Daoy (cell line): ENCODE results near the gene MMP1. TPM values are rescaled to one million over a fixed set of nuclear protein-coding genes. Genes with fewer than 3 reads are reported as not detected.

ENCODE experiments used
- DNase-seq: peaks from one replicate; pipeline ENCODE4 v3.0.0-alpha.2; 2015; ENCODE audit warnings: low read depth
- total RNA-seq: library from RNA; depleted of rRNA; stranded (reverse); fragments of >200 nt; shearing (Covaris generic); gene quantifications from 2 replicates; pipeline ENCODE4 v1.2.3, GENCODE V29; 2014

MMP1 gene
- total RNA-seq, 1 experiment from 2014 or later: 1.9 TPM

GRCh38 chr11:102806296-102806695 lies 8.3 kb upstream of the MMP1 start:
- no peak for DNase-seq

GRCh38 chr11:102802341-102802740 lies 4.4 kb upstream of the MMP1 start:
- DNase-seq: peak; percentile 26

- no peak for DNase-seq
Observed at GRCh38 chr11:102800767-102801166, 2.8 kb upstream of the MMP1 start.

GRCh38 chr11:102799681-102800340 lies 1.9 kb upstream of the MMP1 start:
- DNase-seq: peak; percentile 8

GRCh38 chr11:102794382-102794781 lies 3.6 kb downstream of the MMP1 start:
- DNase-seq: peak; percentile 59

- no peak for DNase-seq
Observed at GRCh38 chr11:102793677-102794290, 4.2 kb downstream of the MMP1 start.

- DNase-seq: no peak
Observed at GRCh38 chr11:102792604-102793003, 5.4 kb downstream of the MMP1 start.

GRCh38 chr11:102791271-102792036 lies 6.5 kb downstream of the MMP1 start:
- DNase-seq: peak; percentile 3

- DNase-seq: no peak
Observed at GRCh38 chr11:102788334-102788995, 9.5 kb downstream of the MMP1 start.

GRCh38 chr11:102784380-102784779 lies 13.6 kb downstream of the MMP1 start:
- DNase-seq: no peak

GRCh38 chr11:102783720-102784119 lies 14.2 kb downstream of the MMP1 start:
- no peak for DNase-seq

- no peak for DNase-seq
Observed at GRCh38 chr11:102783016-102783415, 14.9 kb downstream of the MMP1 start.

- DNase-seq: no peak
Observed at GRCh38 chr11:102781676-102782075, 16.3 kb downstream of the MMP1 start.

GRCh38 chr11:102780491-102780918 lies 17.5 kb downstream of the MMP1 start, which contains the start of gene MMP10:
Gene MMP10, minus strand, starts transcription at chr11:102780628. Its CDS starts 37 bp downstream, at chr11:102780591.
- DNase-seq: peak; percentile 41

GRCh38 chr11:102776454-102776853 lies 21.5 kb downstream of the MMP1 start:
- DNase-seq: no peak

- no peak for DNase-seq
Observed at GRCh38 chr11:102773386-102773785, 24.6 kb downstream of the MMP1 start.

GRCh38 chr11:102771351-102771750 lies 26.6 kb downstream of the MMP1 start:
- DNase-seq: no peak

- DNase-seq: no peak
Observed at GRCh38 chr11:102770191-102770590, 27.8 kb downstream of the MMP1 start.

- no peak for DNase-seq
Observed at GRCh38 chr11:102767800-102768199, 30.2 kb downstream of the MMP1 start.

- peak; percentile 25 for DNase-seq
Observed at GRCh38 chr11:102763440-102763839, 34.5 kb downstream of the MMP1 start.

GRCh38 chr11:102762361-102762767 lies 35.6 kb downstream of the MMP1 start:
- DNase-seq: peak; percentile 59

GRCh38 chr11:102761646-102762238 lies 36.2 kb downstream of the MMP1 start:
- DNase-seq: no peak
